SU-DHL-6 (cell line): ENCODE data around the gene TTLL11.
"Not testable (repeated sequence)": the region's sequence is repeated elsewhere in the genome, so short reads cannot be mapped to it uniquely, and the experiment has no call there.

Experiments
- H2AFZ ChIP-seq: fragments of 200-600 bp; sonication (generic); 2 replicates; pipeline ENCODE4 v1.6.1; 2014; ENCODE audit warnings: low read depth, mild to moderate bottlenecking, moderate library complexity, mixed read lengths, antibody characterized with exemption, low read length; ENCODE audit not compliant: severe bottlenecking
- H3F3A ChIP-seq: fragments of 200-600 bp; shearing (Covaris generic); 2 replicates; pipeline ENCODE4 v1.6.0; 2016; ENCODE audit warnings: antibody characterized with exemption, mild to moderate bottlenecking; ENCODE audit not compliant: insufficient read depth
- H3K27ac ChIP-seq: fragments of 200-600 bp; sonication (generic); 2 replicates; pipeline ENCODE4 v1.5.1; 2016; ENCODE audit warnings: low read depth, mild to moderate bottlenecking, low read length, moderate library complexity, mixed read lengths
- H3K27me3 ChIP-seq: fragments of 200-600 bp; sonication (generic), shearing (Covaris generic); 2 replicates; pipeline ENCODE4 v1.6.0; 2014; ENCODE audit warnings: mild to moderate bottlenecking, low read length
- H3K36me3 ChIP-seq: fragments of 200-600 bp; sonication (generic); 2 replicates; pipeline ENCODE4 v1.6.1; 2014; ENCODE audit warnings: mild to moderate bottlenecking, low read length, mixed read lengths
- H3K4me2 ChIP-seq: fragments of 300-600, 200-600 bp; shearing (Covaris generic), sonication (generic); 2 replicates; pipeline ENCODE4 v1.6.0; 2014; ENCODE audit warnings: low read length, low read depth, mild to moderate bottlenecking; ENCODE audit not compliant: poor library complexity, severe bottlenecking
- H3K4me3 ChIP-seq: fragments of 200-600 bp; sonication (generic); 2 replicates; pipeline ENCODE4 v1.5.1; 2014; ENCODE audit warnings: antibody characterized with exemption, low read length, mild to moderate bottlenecking, mixed read lengths; ENCODE audit not compliant: insufficient read depth, poor library complexity, severe bottlenecking
- H3K79me2 ChIP-seq: fragments of 200-600 bp; sonication (generic); 2 replicates; pipeline ENCODE4 v1.6.1; 2014; ENCODE audit warnings: mild to moderate bottlenecking, low read length, moderate library complexity; ENCODE audit not compliant: insufficient read depth
- H3K9ac ChIP-seq: fragments of 200-600 bp; sonication (generic); 2 replicates; pipeline ENCODE4 v1.7.0; 2014; ENCODE audit warnings: mild to moderate bottlenecking, low read length
- H3K9me2 ChIP-seq: fragments of 200-600 bp; sonication (generic); replicated peaks from 2 replicates; pipeline ENCODE4 v1.6.1; 2014; ENCODE audit warnings: low read length; ENCODE audit not compliant: insufficient read depth
- H3K9me3 ChIP-seq: fragments of 200-600 bp; sonication (generic); 2 replicates; pipeline ENCODE4 v1.6.1; 2014; ENCODE audit warnings: low read length, mixed read lengths; ENCODE audit not compliant: insufficient read depth
- H4K20me1 ChIP-seq: fragments of 200-600 bp; sonication (generic); 2 replicates; pipeline ENCODE4 v1.6.1; 2014; ENCODE audit warnings: low read depth, mild to moderate bottlenecking, antibody characterized with exemption, low read length, moderate library complexity, mixed read lengths
- CTCF ChIP-seq: fragments of 200-600 bp; sonication (generic); IDR thresholded peaks from one replicate; pipeline ENCODE4 v1.5.1; 2017; ENCODE audit warnings: antibody characterized with exemption, mild to moderate bottlenecking, low read length, moderate library complexity; ENCODE audit not compliant: insufficient read depth, poor library complexity, severe bottlenecking
- EZH2phosphoT487 ChIP-seq: fragments of 200-600 bp; sonication (generic), shearing (Covaris generic); conservative IDR thresholded peaks from 2 replicates; pipeline ENCODE4 v1.6.1; 2018; ENCODE audit warnings: mild to moderate bottlenecking, antibody characterized with exemption, low read length, moderate library complexity, mixed read lengths

The TTLL11 gene

GRCh38 chr9:122001491-122002201 lies 91.5 kb downstream of the TTLL11 start:
- no peaks in the 10 kb centered on the region for H4K20me1 ChIP-seq
- no peaks in the 10 kb centered on the region for H3K9me3 ChIP-seq
- TF ChIP-seq EZH2phosphoT487 (no peak), CTCF (no peak)
- H3K27me3 ChIP-seq = no peaks in the 10 kb centered on the region
- H3K4me2 ChIP-seq = no peak overlapping the region
- no peaks in the 10 kb centered on the region for H3K9me2 ChIP-seq
- no peak overlapping the region for H3K4me3 ChIP-seq
- no peaks in the 10 kb centered on the region for H3F3A ChIP-seq
- no peaks in the 10 kb centered on the region for H3K79me2 ChIP-seq
- no peaks in the 10 kb centered on the region for H3K36me3 ChIP-seq
- H2AFZ ChIP-seq = no peak overlapping the region
- H3K9ac ChIP-seq = no peak overlapping the region
- H3K27ac ChIP-seq = no peak overlapping the region

GRCh38 chr9:122000526-122000925 lies 92.6 kb downstream of the TTLL11 start:
- H4K20me1 ChIP-seq, H3K4me3 ChIP-seq, H3K36me3 ChIP-seq, H3K9me3 ChIP-seq, H3K9me2 ChIP-seq, H2AFZ ChIP-seq, H3K27me3 ChIP-seq, H3K79me2 ChIP-seq, H3K9ac ChIP-seq, H3K27ac ChIP-seq, H3F3A ChIP-seq, H3K4me2 ChIP-seq: not testable (repeated sequence)

GRCh38 chr9:121999556-121999955 lies 93.6 kb downstream of the TTLL11 start:
- H3K9me2 ChIP-seq = no peaks in the 10 kb centered on the region
- H3K9ac ChIP-seq = no peak overlapping the region
- no peak overlapping the region for H3K4me2 ChIP-seq
- no peaks in the 10 kb centered on the region for H3K36me3 ChIP-seq
- H3K27ac ChIP-seq = no peak overlapping the region
- no peaks in the 10 kb centered on the region for H3K9me3 ChIP-seq
- H3K79me2 ChIP-seq = no peaks in the 10 kb centered on the region
- no peaks in the 10 kb centered on the region for H3F3A ChIP-seq
- H3K27me3 ChIP-seq = no peaks in the 10 kb centered on the region
- no peak overlapping the region for H3K4me3 ChIP-seq
- no peak for TF ChIP-seq CTCF
- TF ChIP-seq EZH2phosphoT487 = no peak
- H2AFZ ChIP-seq = no peak overlapping the region
- H4K20me1 ChIP-seq = no peaks in the 10 kb centered on the region

- Histone ChIP-seq H3F3A (no peaks in the 10 kb centered on the region), H3K4me3 (no peak overlapping the region), H3K27me3 (no peaks in the 10 kb centered on the region), H3K36me3 (no peaks in the 10 kb centered on the region), H3K9me3 (no peaks in the 10 kb centered on the region), H3K9ac (no peak overlapping the region), H3K79me2 (no peaks in the 10 kb centered on the region), H2AFZ (no peak overlapping the region), H3K9me2 (no peaks in the 10 kb centered on the region), H3K27ac (no peak overlapping the region), H3K4me2 (no peak overlapping the region), H4K20me1 (no peaks in the 10 kb centered on the region)
- TF ChIP-seq CTCF = no peak
- TF ChIP-seq EZH2phosphoT487 = no peak
Measured at GRCh38 chr9:121998513-121999049, 94.5 kb downstream of the TTLL11 start.
